A673 (cell line): ENCODE results near the gene MYT1. TPM values are rescaled to one million over a fixed set of nuclear protein-coding genes. Genes with fewer than 3 reads are reported as not detected.

Experiments used
- BruUV-seq: library from RNA; stranded (reverse); fragments of 400-500 nt; replicated peaks from 2 replicates; lab custom pipeline; 2021; lab: Mats Ljungman, UMichigan
- CTCF ChIA-PET: fragments of 300-600 bp; sonication (Branson Sonifier 250); formaldehyde crosslinking; loops from one replicate; lab custom pipeline; 2022; ENCODE audit warnings: antibody characterized with exemption; lab: Charles Lee
- POLR2A ChIA-PET: fragments of 300-600 bp; sonication (Branson Sonifier 250); formaldehyde crosslinking; loops from one replicate; lab custom pipeline; 2022; ENCODE audit warnings: antibody characterized with exemption; ENCODE audit not compliant: low non-redundant PET; lab: Charles Lee
- DNase-seq: peaks from one replicate; pipeline ENCODE4 v3.0.0-alpha.2; 2015; ENCODE audit warnings: low spot score
- H3K27ac ChIP-seq: fragments of 200-600 bp; sonication (generic); 2 replicates; pipeline ENCODE4 v1.5.1; 2016; ENCODE audit warnings: mixed run types, low read depth, mild to moderate bottlenecking, mixed read lengths, antibody characterized with exemption, low read length; ENCODE audit not compliant: poor library complexity, severe bottlenecking
- H3K27me3 ChIP-seq: fragments of 200-600 bp; sonication (generic); replicated peaks from 2 replicates; pipeline ENCODE4 v1.6.1; 2017; ENCODE audit warnings: mixed run types, low read depth, mild to moderate bottlenecking, mixed read lengths, antibody characterized with exemption, low read length; ENCODE audit not compliant: insufficient read depth, poor library complexity
- H3K36me3 ChIP-seq: fragments of 200-600 bp; sonication (generic); 2 replicates; pipeline ENCODE4 v1.6.1; 2016; ENCODE audit warnings: mixed run types, mild to moderate bottlenecking, mixed read lengths, antibody characterized with exemption, low read length; ENCODE audit not compliant: insufficient read depth, poor library complexity, severe bottlenecking
- H3K4me1 ChIP-seq: fragments of 200-600 bp; sonication (generic); 2 replicates; pipeline ENCODE4 v1.6.1; 2017; ENCODE audit warnings: mixed run types, mild to moderate bottlenecking, mixed read lengths, antibody characterized with exemption, low read length; ENCODE audit not compliant: insufficient read depth, poor library complexity, severe bottlenecking
- H3K4me3 ChIP-seq: fragments of 200-600 bp; sonication (generic); 2 replicates; pipeline ENCODE4 v1.5.1; 2016; ENCODE audit warnings: low read depth, mixed run types, mild to moderate bottlenecking, mixed read lengths, low read length; ENCODE audit not compliant: poor library complexity, severe bottlenecking
- H3K9me3 ChIP-seq: fragments of 200-600 bp; sonication (generic); 2 replicates; pipeline ENCODE4 v1.6.1; 2016; ENCODE audit warnings: mixed run types, low read depth, mild to moderate bottlenecking, mixed read lengths, antibody characterized with exemption, low read length; ENCODE audit not compliant: poor library complexity, severe bottlenecking
- CTCF ChIP-seq: fragments of 300-800, 200-600 bp; sonication (generic); conservative IDR thresholded peaks from 2 replicates; pipeline ENCODE4 v1.5.1; 2017; ENCODE audit warnings: low read depth, mild to moderate bottlenecking, antibody characterized with exemption, low read length, moderate library complexity, mixed read lengths
- EZH2 ChIP-seq: fragments of 200-600 bp; sonication (generic); IDR thresholded peaks from 2 replicates; pipeline ENCODE4 v1.6.1; 2017; ENCODE audit warnings: borderline replicate concordance, low read depth, mild to moderate bottlenecking, mixed read lengths, antibody characterized with exemption, low read length; ENCODE audit not compliant: poor library complexity, severe bottlenecking
- intact Hi-C: fragments of 100-400 bp; cut with micrococcal nuclease; formaldehyde crosslinking; loops from one replicate; pipeline ENCODE4 v1.10.0; 2022; ENCODE audit not compliant: unreplicated experiment
- total RNA-seq: library from RNA; stranded (reverse); gene quantifications from 2 replicates; pipeline ENCODE4 v1.2.3, GENCODE V29; 2021

Gene MYT1
- total RNA-seq, 1 experiment from 2014 or later = not detected

GRCh38 chr20:64256282-64256935 is 92.2 kb downstream of the MYT1 start:
- no peaks in the 10 kb centered on the region for H3K9me3 ChIP-seq
- H3K36me3 ChIP-seq = no peaks in the 10 kb centered on the region
- H3K4me1 ChIP-seq = peaks cover 36% of the 10 kb centered on the region
- ChIA-PET CTCF (interaction anchor here (0.7 kb wide), 1 partner anchor 172 kb away, joined by 6 read pairs; the partner anchor contains the start of gene LKAAEAR1), POLR2A (interaction anchor here (0.6 kb wide), 1 partner anchor 26 kb away, joined by 3 read pairs; no protein-coding TSS in a partner anchor)
- H3K27ac ChIP-seq = peak overlapping the region; percentile 81
- TSS peak; percentile 40 for BruUV-seq
- peak overlapping the region; percentile 93 for H3K4me3 ChIP-seq
- no peak for TF ChIP-seq EZH2
- no peak for TF ChIP-seq CTCF
- no peak for DNase-seq
- intact Hi-C loops = no loop called here
- H3K27me3 ChIP-seq = peaks cover 2% of the 10 kb centered on the region

GRCh38 chr20:64257107-64257757 is 93.0 kb downstream of the MYT1 start:
- POLR2A ChIA-PET = no interaction called here
- TF ChIP-seq EZH2 (no peak), CTCF (no peak)
- intact Hi-C loops = no loop called here
- H3K9me3 ChIP-seq = no peaks in the 10 kb centered on the region
- CTCF ChIA-PET = no interaction called here
- no peaks in the 10 kb centered on the region for H3K27me3 ChIP-seq
- H3K4me3 ChIP-seq = peak overlapping the region; percentile 93
- peaks cover 40% of the 10 kb centered on the region for H3K4me1 ChIP-seq
- no peak for DNase-seq
- BruUV-seq = no TSS peak
- H3K36me3 ChIP-seq = no peaks in the 10 kb centered on the region
- no peak overlapping the region for H3K27ac ChIP-seq

GRCh38 chr20:64258071-64258823 is 94.0 kb downstream of the MYT1 start:
- H3K4me3 ChIP-seq = no peak overlapping the region
- no peak overlapping the region for H3K27ac ChIP-seq
- no TSS peak for BruUV-seq
- no peak for DNase-seq
- H3K36me3 ChIP-seq = no peaks in the 10 kb centered on the region
- TF ChIP-seq CTCF (no peak), EZH2 (no peak)
- ChIA-PET POLR2A (no interaction called here), CTCF (no interaction called here)
- intact Hi-C loops = no loop called here
- H3K27me3 ChIP-seq = no peaks in the 10 kb centered on the region
- H3K4me1 ChIP-seq = peaks cover 40% of the 10 kb centered on the region
- H3K9me3 ChIP-seq = no peaks in the 10 kb centered on the region
